Testis (tissue), 3 donors: ENCODE data around the gene EPS8L2. TPM values are rescaled to one million over a fixed set of nuclear protein-coding genes. Genes with fewer than 3 reads are reported as not detected.

Experiments used
- DNase-seq: peaks from one replicate; pipeline ENCODE4 v3.0.0-alpha.2; 2019
- H3K27ac ChIP-seq, 2 donors: fragments of 200-600 bp; sonication (generic); one replicate each; pipeline ENCODE4 v1.5.1; 2019
- H3K27me3 ChIP-seq: fragments of 200-600 bp; sonication (generic); one replicate; pipeline ENCODE4 v1.5.1; 2019
- H3K36me3 ChIP-seq: fragments of 200-600 bp; sonication (generic); one replicate; pipeline ENCODE4 v1.5.1; 2017; ENCODE audit warnings: low read depth; ENCODE audit errors: missing control alignments
- H3K4me1 ChIP-seq: fragments of 200-600 bp; sonication (generic); one replicate; pipeline ENCODE4 v1.5.1; 2019
- H3K4me3 ChIP-seq, 2 donors: fragments of 200-600 bp; sonication (generic); one replicate each; pipeline ENCODE4 v1.5.1; 2017 to 2019
- H3K9me3 ChIP-seq: fragments of 200-600 bp; sonication (generic); one replicate; pipeline ENCODE4 v1.5.1; 2017
- CTCF ChIP-seq, 3 experiments: fragments of 450-650 bp in 2 of 3; fragments of 200-600 bp in 1 of 3; sonication (generic) in 1 of 3; IDR thresholded peaks; one replicate each; pipeline ENCODE4 v1.5.1; 2016 to 2019; ENCODE audit warnings: antibody characterized with exemption in 3 of 3, mild to moderate bottlenecking in 2 of 3, moderate library complexity in 1 of 3
- POLR2A ChIP-seq: fragments of 450-650 bp; IDR thresholded peaks from one replicate; pipeline ENCODE4 v1.6.1; 2017; ENCODE audit warnings: antibody characterized with exemption, mild to moderate bottlenecking, moderate library complexity
- WGBS, 2 donors: methylation state at CpG; one replicate each; pipeline ENCODE4 v1.1.5; 2018; 5-methylcytosine and 5-hydroxymethylcytosine counted together
- intact Hi-C: fragments of 100-400 bp; cut with DNase I; formaldehyde crosslinking; loops from one replicate; pipeline ENCODE4 v1.15.1; 2023; ENCODE audit warnings: low total_unique reads
- polyA plus RNA-seq: library from polyadenylated mRNA; stranded (reverse); fragments of 350-450 nt; fragmentation: Illumina TruSeq; extraction: RNeasy Lipid Tissue Mini Kit (QIAGEN cat#74804); gene quantifications from one replicate; pipeline ENCODE4 v1.2.3, GENCODE V29; 2014; ENCODE audit warnings: low read depth, low replicate concordance; ENCODE audit not compliant: insufficient read depth
- total RNA-seq, 2 donors: library from RNA; depleted of rRNA; stranded (reverse); fragments of >200 nt; gene quantifications; one replicate each; pipeline ENCODE4 v1.2.3, GENCODE V29; 2016

The EPS8L2 gene
- total and polyA plus RNA-seq, 3 donors from 2014 or later, result 14.3 to 29.1 (median 27.3) TPM

GRCh38 chr11:694563-695287 is 11.3 kb upstream of the EPS8L2 start, which contains the start of gene DEAF1:
TSS of gene DEAF1 (minus strand) at chr11:695222. CDS start at chr11:695047, 175 bp downstream.
- Histone ChIP-seq H3K36me3 (no peaks in the 10 kb centered on the region), H3K27me3 (no peaks in the 10 kb centered on the region), H3K9me3 (no peaks in the 10 kb centered on the region), H3K4me1 (peaks cover 42% of the 10 kb centered on the region), H3K27ac (peak within 1 kb of the TSS; percentile 99 to 100), H3K4me3 (peak within 1 kb of the TSS; percentile 92 to 98)
- 3 to 6% methylated on average over 26 to 45 of the region's 103 CpGs for WGBS, 2 donors
- DNase-seq, result peak; percentile 98
- intact Hi-C loops, result no loop called here
- TF ChIP-seq CTCF (IDR thresholded peaks at IDR 0.05) (no peak), POLR2A (no peak)

- TF ChIP-seq POLR2A (no peak), CTCF (IDR thresholded peaks at IDR 0.05) (no peak)
- Histone ChIP-seq H3K36me3 (no peaks in the 10 kb centered on the region), H3K4me3 (peak overlapping the region; percentile 92 to 98), H3K27me3 (no peaks in the 10 kb centered on the region), H3K9me3 (no peaks in the 10 kb centered on the region), H3K4me1 (peaks cover 42% of the 10 kb centered on the region), H3K27ac (peak overlapping the region; percentile 99 to 100)
- DNase-seq, result no peak
- WGBS, 2 donors, result 0% methylated on average over 15 to 16 of the region's 25 CpGs
- intact Hi-C loops, result no loop called here
These were observed 10.8 kb upstream of the EPS8L2 start for GRCh38 chr11:695288-695537.

GRCh38 chr11:695538-696248 is 10.3 kb upstream of the EPS8L2 start, which contains the start of gene TMEM80:
TSS of gene TMEM80 (plus strand) at chr11:695816. CDS start at chr11:695828, 12 bp downstream.
- no peaks in the 10 kb centered on the region for H3K27me3 ChIP-seq
- intact Hi-C loops, result no loop called here
- TF ChIP-seq POLR2A, result no peak
- no peak for TF ChIP-seq CTCF (IDR thresholded peaks at IDR 0.05)
- H3K36me3 ChIP-seq, result no peaks in the 10 kb centered on the region
- peak within 1 kb of the TSS; percentile 99 to 100 for H3K27ac ChIP-seq
- H3K9me3 ChIP-seq, result no peaks in the 10 kb centered on the region
- peak; percentile 99 for DNase-seq
- WGBS, 2 donors, result 0% methylated on average over 6 to 100 of the region's 101 CpGs
- peaks cover 38% of the 10 kb centered on the region for H3K4me1 ChIP-seq
- H3K4me3 ChIP-seq, result peak within 1 kb of the TSS; percentile 92 to 98

GRCh38 chr11:696955-697491 is 9.0 kb upstream of the EPS8L2 start:
- H3K9me3 ChIP-seq, result no peaks in the 10 kb centered on the region
- DNase-seq, result no peak
- no peaks in the 10 kb centered on the region for H3K27me3 ChIP-seq
- peaks cover 26% of the 10 kb centered on the region for H3K4me1 ChIP-seq
- 55 to 57% methylated on average over 9 to 11 of the region's 11 CpGs for WGBS, 2 donors
- intact Hi-C loops, result no loop called here
- no peak overlapping the region for H3K4me3 ChIP-seq
- TF ChIP-seq CTCF (IDR thresholded peaks at IDR 0.05) (no peak), POLR2A (no peak)
- peak overlapping the region; percentile 99 to 100 for H3K27ac ChIP-seq
- H3K36me3 ChIP-seq, result no peaks in the 10 kb centered on the region
